Measurements from ENCODE around the gene ROPN1. TPM values are rescaled to one million over a fixed set of nuclear protein-coding genes. Genes with fewer than 3 reads are reported as not detected.

Gene ROPN1
- total RNA-seq, 1 experiment from 2014 or later = not detected

- Histone ChIP-seq H3K27me3 (ENCODE audit: low read length) (peaks cover 68% of the 10 kb centered on the region), H3K27ac (ENCODE audit: low read length) (no peak overlapping the region), H3K4me2 (ENCODE audit: low read length) (no peak overlapping the region), H3K4me1 (ENCODE audit: insufficient read depth, low read length) (peaks cover 3% of the 10 kb centered on the region; the same call in 1 of the 2 replicates), H2AFZ (ENCODE audit: low read length) (no peak overlapping the region), H3K4me3 (ENCODE audit: low read length) (no peak overlapping the region), H3K36me3 (ENCODE audit: low read depth, low read length) (no peaks in the 10 kb centered on the region), H3F3A (ENCODE audit: low read length, unreplicated experiment) (no peaks in the 10 kb centered on the region), H3K9ac (ENCODE audit: low read length) (no peak overlapping the region), H4K20me1 (ENCODE audit: low read length) (no peaks in the 10 kb centered on the region), H3K79me2 (ENCODE audit: low read length) (no peaks in the 10 kb centered on the region), H3K9me3 (ENCODE audit: low read length) (no peaks in the 10 kb centered on the region), H3K9me2 (replicated peaks; ENCODE audit: low read length) (no peaks in the 10 kb centered on the region)
- TF ChIP-seq CTCF (conservative IDR thresholded peaks at IDR 0.05; ENCODE audit: low read depth, low read length) (no peak), EZH2 (IDR thresholded peaks at IDR 0.05; ENCODE audit: low read length, unreplicated experiment) (no peak), EZH2phosphoT487 (IDR thresholded peaks at IDR 0.05; ENCODE audit: borderline replicate concordance, low read length) (no peak)
- BruUV-seq (replicated peaks) = no TSS peak
- DNase-seq (no peak), ATAC-seq (no peak)
- intact Hi-C loops (cut with micrococcal nuclease) = loop anchor here (10.0 kb wide), 1 partner anchor 519 kb away; no protein-coding TSS in a partner anchor
- POLR2A ChIA-PET (ENCODE audit: unreplicated experiment) = no interaction called here
- CTCF ChIA-PET = no interaction called here
Measured at GRCh38 chr3:124035463-124036121, 43.7 kb upstream of the ROPN1 start.

GRCh38 chr3:124034844-124035152 lies 42.9 kb upstream of the ROPN1 start:
- Histone ChIP-seq H2AFZ (ENCODE audit: low read length) (no peak overlapping the region), H4K20me1 (ENCODE audit: low read length) (no peaks in the 10 kb centered on the region), H3K4me2 (ENCODE audit: low read length) (no peak overlapping the region), H3K27me3 (ENCODE audit: low read length) (peaks cover 61% of the 10 kb centered on the region), H3K79me2 (ENCODE audit: low read length) (no peaks in the 10 kb centered on the region), H3K4me1 (ENCODE audit: insufficient read depth, low read length) (peaks cover 3% of the 10 kb centered on the region; the same call in 1 of the 2 replicates), H3F3A (ENCODE audit: low read length, unreplicated experiment) (no peaks in the 10 kb centered on the region), H3K9ac (ENCODE audit: low read length) (no peak overlapping the region), H3K4me3 (ENCODE audit: low read length) (no peak overlapping the region), H3K27ac (ENCODE audit: low read length) (no peak overlapping the region), H3K9me3 (ENCODE audit: low read length) (no peaks in the 10 kb centered on the region), H3K9me2 (replicated peaks; ENCODE audit: low read length) (no peaks in the 10 kb centered on the region), H3K36me3 (ENCODE audit: low read depth, low read length) (no peaks in the 10 kb centered on the region)
- CTCF ChIA-PET = no interaction called here
- BruUV-seq (replicated peaks) = no TSS peak
- ATAC-seq = no peak
- POLR2A ChIA-PET (ENCODE audit: unreplicated experiment) = no interaction called here
- intact Hi-C loops (cut with micrococcal nuclease) = loop anchor here (10.0 kb wide), 1 partner anchor 520 kb away; no protein-coding TSS in a partner anchor
- no peak for DNase-seq
- no peak for TF ChIP-seq EZH2phosphoT487 (IDR thresholded peaks at IDR 0.05; ENCODE audit: borderline replicate concordance, low read length)
- no peak for TF ChIP-seq CTCF (conservative IDR thresholded peaks at IDR 0.05; ENCODE audit: low read depth, low read length)
- TF ChIP-seq EZH2 (IDR thresholded peaks at IDR 0.05; ENCODE audit: low read length, unreplicated experiment) = no peak

All from PC-3 (cell line).